Measurements from ENCODE around the gene FURIN.
"Not testable (repeated sequence)": the region's sequence is repeated elsewhere in the genome, so short reads cannot be mapped to it uniquely, and the experiment has no call there.

FURIN gene

GRCh38 chr15:90868261-90868689, at the start of gene FURIN:
Gene FURIN, plus strand, starts transcription at chr15:90868588. Its CDS starts 7,153 bp downstream, at chr15:90875741.
- DNase-seq (ENCODE audit: low read depth), result no peak

GRCh38 chr15:90819390-90819789, 49.0 kb upstream of the FURIN start:
- no peak for DNase-seq (ENCODE audit: low read depth)

- no peak for DNase-seq (ENCODE audit: low read depth)
These were observed 48.5 kb upstream of the FURIN start for GRCh38 chr15:90819850-90820249.

GRCh38 chr15:90820481-90820880, 47.9 kb upstream of the FURIN start:
- no peak for DNase-seq (ENCODE audit: low read depth)

DNA sequence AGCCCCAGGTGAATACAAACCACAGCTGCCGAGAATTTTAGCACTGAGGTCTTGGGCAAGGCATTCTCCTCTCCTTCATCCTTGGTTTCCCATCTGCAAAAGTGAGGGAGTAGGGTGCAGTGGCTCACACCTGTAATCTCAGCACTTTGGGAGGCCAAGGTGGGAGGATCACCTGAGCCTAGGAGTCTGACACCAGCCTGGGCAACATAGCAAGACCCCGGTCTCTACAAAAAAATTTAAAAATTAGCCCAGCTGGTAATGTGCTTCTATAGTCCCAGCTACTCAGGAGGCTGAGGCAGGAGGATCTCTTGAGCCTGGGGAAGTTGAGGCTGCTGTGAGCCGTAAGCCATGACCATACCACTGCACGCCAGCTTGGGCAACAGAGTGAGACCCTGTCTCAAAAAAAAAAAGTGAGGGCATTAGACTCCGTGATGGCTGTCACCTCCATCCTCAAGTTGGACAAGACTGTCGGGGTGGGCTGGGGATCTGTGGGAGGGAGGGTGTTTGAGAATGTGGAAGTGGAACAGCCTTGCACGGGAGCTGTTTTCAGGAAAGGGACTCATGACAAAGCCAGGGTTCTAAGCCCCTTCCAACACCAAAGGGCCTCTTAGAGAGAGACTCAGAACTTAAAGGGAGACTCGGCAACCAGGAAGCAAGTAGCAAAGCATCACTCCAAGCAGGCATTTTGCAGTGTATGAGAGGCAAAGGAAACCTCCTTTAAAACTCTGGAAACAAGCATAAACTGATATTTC, 46.0 kb upstream of the FURIN start:
- no peak for DNase-seq (ENCODE audit: low read depth)

GRCh38 chr15:90823455-90823974, 44.9 kb upstream of the FURIN start:
- DNase-seq (ENCODE audit: low read depth), result no peak

DNA sequence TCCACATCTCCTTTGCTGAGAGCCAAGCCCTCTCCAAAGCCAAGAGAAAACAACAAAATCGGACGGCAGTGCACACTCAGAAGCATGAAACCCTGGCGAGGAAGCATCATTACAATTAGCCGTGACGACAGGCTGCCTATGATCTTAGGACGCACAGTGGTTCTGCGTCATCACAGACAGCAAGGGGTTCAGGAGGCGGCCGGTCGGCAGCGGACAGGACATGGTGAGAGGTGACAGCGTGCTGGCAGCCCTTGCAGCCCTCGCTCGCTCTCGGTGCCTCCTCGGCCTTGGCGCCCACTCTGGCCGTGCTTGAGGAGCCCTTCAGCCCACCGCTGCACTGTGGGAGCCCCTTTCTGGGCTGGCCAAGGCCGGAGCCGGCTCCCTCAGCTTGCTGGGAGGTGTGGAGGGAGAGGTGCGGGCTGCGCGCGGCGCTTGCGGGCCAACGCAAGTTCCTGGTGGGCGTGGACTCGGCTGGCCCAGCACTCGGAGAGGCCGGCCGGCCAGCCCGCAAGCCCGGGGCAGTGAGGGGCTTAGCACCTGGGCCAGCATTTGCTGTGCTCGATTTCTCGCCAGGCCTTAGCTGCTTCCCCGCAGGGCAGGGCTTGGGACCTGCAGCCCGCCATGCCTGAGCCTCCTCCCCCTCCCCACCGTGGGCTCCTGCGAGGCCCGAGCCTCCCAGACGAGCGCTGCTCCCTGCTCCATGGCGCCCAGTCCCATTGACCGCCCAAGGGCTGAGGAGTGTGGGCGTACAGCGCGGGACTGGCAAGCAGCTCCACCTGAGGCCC, 43.1 kb upstream of the FURIN start:
- not testable (repeated sequence) for DNase-seq (ENCODE audit: low read depth)

GRCh38 chr15:90826206-90826885, 42.0 kb upstream of the FURIN start:
- not testable (repeated sequence) for DNase-seq (ENCODE audit: low read depth)

GRCh38 chr15:90826886-90827435, 41.4 kb upstream of the FURIN start:
- DNase-seq (ENCODE audit: low read depth), result no peak

- DNase-seq (ENCODE audit: low read depth), result no peak
These were observed 40.3 kb upstream of the FURIN start for GRCh38 chr15:90828111-90828510.

DNA sequence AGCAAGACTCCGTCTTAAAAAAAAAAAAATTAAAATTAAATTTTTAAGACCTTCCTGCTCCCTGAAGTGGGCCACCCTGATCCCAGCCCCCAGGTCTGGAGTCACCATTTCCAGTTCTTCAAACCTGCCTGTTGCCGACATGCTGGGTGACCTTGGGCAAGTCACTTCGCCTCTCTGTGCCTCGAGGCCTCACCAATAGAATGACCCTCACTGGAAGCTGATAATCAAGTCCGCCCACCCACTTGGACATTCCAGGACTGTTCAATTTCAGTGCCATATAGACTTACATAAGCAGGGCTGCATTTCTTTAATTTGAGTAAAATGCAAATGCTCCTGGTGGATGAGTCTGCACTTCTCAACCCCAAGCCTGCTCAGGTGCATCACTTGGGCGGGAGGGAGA, 39.3 kb upstream of the FURIN start:
- DNase-seq (ENCODE audit: low read depth), result no peak

- no peak for DNase-seq (ENCODE audit: low read depth)
These were observed 38.4 kb upstream of the FURIN start for GRCh38 chr15:90829942-90830440.

GRCh38 chr15:90834626-90835025, 33.8 kb upstream of the FURIN start:
- DNase-seq (ENCODE audit: low read depth), result no peak

- no peak for DNase-seq (ENCODE audit: low read depth)
These were observed 32.0 kb upstream of the FURIN start for GRCh38 chr15:90836296-90836871.

- no peak for DNase-seq (ENCODE audit: low read depth)
These were observed 31.3 kb upstream of the FURIN start for GRCh38 chr15:90837094-90837493.

DNA sequence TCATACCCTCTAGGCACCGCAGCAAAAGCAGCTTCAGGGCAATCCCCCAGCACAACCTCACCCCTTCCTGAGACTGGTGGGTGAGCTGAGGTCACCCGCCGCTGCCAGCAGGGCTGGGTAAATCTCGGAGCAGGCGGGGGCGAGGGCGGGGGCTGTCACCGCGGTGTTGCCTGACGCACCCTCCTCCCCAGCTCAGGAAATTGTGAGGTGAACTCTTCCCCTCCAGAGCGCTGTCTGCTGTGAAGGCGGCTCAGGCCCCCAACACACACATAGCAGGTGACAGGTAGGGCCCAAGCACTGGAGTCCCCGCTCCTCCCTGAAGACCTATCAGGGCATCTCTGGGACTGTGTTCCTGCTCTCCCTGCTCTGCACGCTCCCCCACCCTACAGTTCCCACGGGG, 30.2 kb upstream of the FURIN start:
- DNase-seq (ENCODE audit: low read depth), result no peak

GRCh38 chr15:90838544-90838943, 29.8 kb upstream of the FURIN start:
- no peak for DNase-seq (ENCODE audit: low read depth)

GRCh38 chr15:90839187-90840071, 29.0 kb upstream of the FURIN start:
- DNase-seq (ENCODE audit: low read depth), result no peak

GRCh38 chr15:90840157-90840855, 28.1 kb upstream of the FURIN start:
- no peak for DNase-seq (ENCODE audit: low read depth)

DNA sequence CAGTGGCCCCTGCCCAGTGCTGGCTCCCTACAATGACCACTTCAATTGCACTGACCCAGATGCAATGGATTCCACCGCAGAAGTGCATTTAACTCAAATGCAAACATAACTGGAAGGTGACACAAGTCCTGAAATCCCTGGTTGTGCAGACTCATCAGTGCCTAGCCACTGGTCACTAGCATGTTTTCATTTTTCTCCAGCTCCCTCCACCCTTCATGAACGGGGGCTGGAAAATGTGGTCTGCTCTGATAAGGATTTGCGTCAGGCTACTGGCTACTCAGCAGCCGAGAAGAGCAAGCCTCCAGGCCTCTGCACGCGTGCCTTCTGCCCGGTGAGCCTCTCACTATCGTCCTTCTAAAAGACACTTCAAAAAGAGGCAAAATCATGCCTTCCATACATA, 27.4 kb upstream of the FURIN start:
- DNase-seq (ENCODE audit: low read depth), result no peak
